ENCODE data around the gene WNT9B. TPM values are rescaled to one million over a fixed set of nuclear protein-coding genes. Genes with fewer than 3 reads are reported as not detected.

WNT9B gene
- total RNA-seq, 4 donors from 2014 or later, result 0.42 to 0.66 (median 0.65) TPM; not detected in 1

GRCh38 chr17:46810837-46811236 is 40.5 kb upstream of the WNT9B start:
- Histone ChIP-seq H3K27me3 (peaks cover 0 to 47% (median 5%) of the 10 kb centered on the region in 4 donors), H3K36me3 (no peaks in the 10 kb centered on the region), H3K9me3 (no peaks in the 10 kb centered on the region), H3K27ac (replicated peaks in 1 of 4) (no peak overlapping the region), H3K4me1 (peaks cover 0 to 12% (median 8%) of the 10 kb centered on the region in 4 donors), H3K4me3 (no peak overlapping the region)
- DNase-seq (ENCODE audit: extremely low spot score), result no peak
- intact Hi-C loops (cut with DNase I), result no loop called here
- TF ChIP-seq POLR2AphosphoS5 (IDR thresholded peaks at IDR 0.05) (no peak), POLR2A (IDR thresholded peaks at IDR 0.05; ENCODE audit: low read depth) (no peak), EP300 (IDR thresholded peaks at IDR 0.05) (no peak), CTCF (IDR thresholded peaks at IDR 0.05) (no peak)
- 89% methylated on average over 10 of the region's 10 CpGs for WGBS

GRCh38 chr17:46811978-46812583 is 39.3 kb upstream of the WNT9B start:
- H3K27me3 ChIP-seq, result peaks cover 0 to 60% (median 9%) of the 10 kb centered on the region in 4 donors
- WGBS, result 44% methylated on average over 9 of the region's 11 CpGs
- DNase-seq (ENCODE audit: extremely low spot score), result no peak

GRCh38 chr17:46812624-46813318 is 38.6 kb upstream of the WNT9B start:
- 47% methylated on average over 6 of the region's 6 CpGs for WGBS
- no peak for TF ChIP-seq POLR2A (IDR thresholded peaks at IDR 0.05; ENCODE audit: low read depth)
- TF ChIP-seq POLR2AphosphoS5 (IDR thresholded peaks at IDR 0.05), result no peak
- TF ChIP-seq CTCF (IDR thresholded peaks at IDR 0.05), result no peak
- TF ChIP-seq EP300 (IDR thresholded peaks at IDR 0.05), result no peak
- Histone ChIP-seq H3K27me3 (peaks cover 0 to 66% (median 14%) of the 10 kb centered on the region in 4 donors), H3K9me3 (no peaks in the 10 kb centered on the region), H3K27ac (replicated peaks in 1 of 4) (no peak overlapping the region), H3K36me3 (no peaks in the 10 kb centered on the region), H3K4me3 (no peak overlapping the region), H3K4me1 (peaks cover 0 to 20% (median 14%) of the 10 kb centered on the region in 4 donors)
- intact Hi-C loops (cut with DNase I), result no loop called here
- DNase-seq (ENCODE audit: extremely low spot score), result no peak

More at GRCh38 chr17:46811978-46812583, 39.3 kb upstream of the WNT9B start:
- Histone ChIP-seq H3K9me3 (no peaks in the 10 kb centered on the region), H3K27ac (replicated peaks in 1 of 4) (no peak overlapping the region), H3K4me1 (peaks cover 0 to 13% (median 9%) of the 10 kb centered on the region in 4 donors), H3K36me3 (no peaks in the 10 kb centered on the region), H3K4me3 (no peak overlapping the region)
- TF ChIP-seq CTCF (IDR thresholded peaks at IDR 0.05) (no peak), EP300 (IDR thresholded peaks at IDR 0.05) (no peak)
- intact Hi-C loops (cut with DNase I), result no loop called here

GRCh38 chr17:46813920-46814319 is 37.5 kb upstream of the WNT9B start:
- no peaks in the 10 kb centered on the region for H3K9me3 ChIP-seq
- H3K27ac ChIP-seq (replicated peaks in 1 of 4), result no peak overlapping the region
- 46% methylated on average over 2 of the region's 3 CpGs for WGBS
- H3K4me3 ChIP-seq, result no peak overlapping the region
- intact Hi-C loops (cut with DNase I), result no loop called here
- no peaks in the 10 kb centered on the region for H3K36me3 ChIP-seq
- no peak for DNase-seq (ENCODE audit: extremely low spot score)
- no peak for TF ChIP-seq CTCF (IDR thresholded peaks at IDR 0.05)
- no peak for TF ChIP-seq POLR2AphosphoS5 (IDR thresholded peaks at IDR 0.05)
- no peak for TF ChIP-seq POLR2A (IDR thresholded peaks at IDR 0.05; ENCODE audit: low read depth)
- no peak for TF ChIP-seq EP300 (IDR thresholded peaks at IDR 0.05)
- peaks cover 2 to 78% (median 24%) of the 10 kb centered on the region in 4 donors for H3K27me3 ChIP-seq
- H3K4me1 ChIP-seq, result peaks cover 8 to 32% (median 24%) of the 10 kb centered on the region in 4 donors

Data from esophagus muscularis mucosa (tissue), 4 donors.